ENCODE data around the gene SYNDIG1. TPM values are rescaled to one million over a fixed set of nuclear protein-coding genes. Genes with fewer than 3 reads are reported as not detected.

The SYNDIG1 gene
- total and polyA plus RNA-seq, 2 of the 4 experiments (the other 2 are of a cell fraction), result not detected

DNA sequence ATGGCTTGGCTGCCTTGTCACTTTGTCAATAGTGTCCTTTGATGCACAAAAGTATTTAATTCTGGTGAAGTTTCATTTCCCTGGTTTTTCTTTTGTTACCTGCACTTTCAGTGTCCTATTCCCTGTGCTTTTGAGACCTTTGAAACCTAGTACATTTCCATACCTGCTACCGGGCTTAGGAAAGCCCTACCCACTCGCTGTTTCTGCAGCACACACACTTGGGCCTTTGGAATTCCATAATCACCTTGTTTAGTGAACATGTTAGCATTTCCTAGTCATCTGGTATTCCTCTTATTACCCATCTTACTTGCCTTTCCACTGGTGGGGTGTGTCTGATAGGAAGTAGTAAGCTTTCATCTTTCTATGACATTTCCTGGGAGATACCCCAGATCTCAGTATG, 19.3 kb upstream of the SYNDIG1 start:
- H3K56ac ChIP-seq (ENCODE audit: extremely low read depth, insufficient read depth, low read length), result no peak overlapping the region
- dilution Hi-C loops (cut with HindIII; ENCODE audit: low sequenced_read_pairs, unreplicated experiment) (no loop called here), intact Hi-C loops (cut with micrococcal nuclease) (no loop called here), in situ Hi-C loops (cut with MboI; ENCODE audit: low sequenced_read_pairs) (no loop called here)
- H3K14ac ChIP-seq (replicated peaks; ENCODE audit: low read depth, low read length), result no peak overlapping the region
- no peak overlapping the region for H2AK9ac ChIP-seq (replicated peaks; ENCODE audit: low read depth, low read length, poor library complexity)
- H2BK15ac ChIP-seq (ENCODE audit: low read depth, low read length), result no peak overlapping the region
- no peak overlapping the region for H2BK120ac ChIP-seq (ENCODE audit: low read depth, low read length)
- ATAC-seq (ENCODE audit: low read depth) (no peak), DNase-seq (no peak)
- no peak overlapping the region for H2AK5ac ChIP-seq (ENCODE audit: low read depth, low read length)
- no CpG with 5 or more reads among the region's 2 CpGs for WGBS, 2 experiments (ENCODE audit: extremely low coverage in 2 of 2, insufficient read length in 1 of 2)
- H3K4me2 ChIP-seq (ENCODE audit: low read depth, low read length), result no peak overlapping the region
- CTCF ChIA-PET, result no interaction called here
- POLR2A ChIA-PET (ENCODE audit: unreplicated experiment), result no interaction called here
- no peaks in the 10 kb centered on the region for H3K9me3 ChIP-seq (ENCODE audit: control insufficient read depth, insufficient read depth, low read length)
- H3K27ac ChIP-seq (ENCODE audit: insufficient read depth, low read length), result no peak overlapping the region
- no peaks in the 10 kb centered on the region for H3K79me1 ChIP-seq (ENCODE audit: low read depth in 1 of 2, low read length in 2 of 2)
- no TSS peak for BruUV-seq (replicated peaks)
- H3K4me1 ChIP-seq (ENCODE audit: control insufficient read depth, insufficient read depth, low read length), result no peaks in the 10 kb centered on the region
- H3K27me3 ChIP-seq (ENCODE audit: control insufficient read depth, insufficient read depth, low read length), result peaks cover 2% of the 10 kb centered on the region; the same call in 1 of the 2 replicates
- no peak overlapping the region for H4K5ac ChIP-seq (ENCODE audit: low read depth, low read length)
- H3K9me1 ChIP-seq (ENCODE audit: insufficient read depth, low read length), result no peaks in the 10 kb centered on the region
- no peaks in the 10 kb centered on the region for H3K36me3 ChIP-seq (ENCODE audit: control insufficient read depth, insufficient read depth, low read length)
- no peak overlapping the region for H4K91ac ChIP-seq (ENCODE audit: insufficient read depth, low read depth, low read length)
- H3K18ac ChIP-seq (ENCODE audit: low read depth, low read length), result no peak overlapping the region
- H3K4me3 ChIP-seq (ENCODE audit: insufficient read depth, low read depth, low read length), result no peak overlapping the region
- no peak overlapping the region for H2AFZ ChIP-seq (replicated peaks; ENCODE audit: low read length, poor library complexity)
- no peak overlapping the region for H3K9ac ChIP-seq (ENCODE audit: low read depth, low read length)
- H4K20me1 ChIP-seq (ENCODE audit: insufficient read depth, low read length), result no peaks in the 10 kb centered on the region
- TF ChIP-seq MAFK (IDR thresholded peaks at IDR 0.05; ENCODE audit: low read depth, low read length), result no peak
- TF ChIP-seq, protein P1, sequence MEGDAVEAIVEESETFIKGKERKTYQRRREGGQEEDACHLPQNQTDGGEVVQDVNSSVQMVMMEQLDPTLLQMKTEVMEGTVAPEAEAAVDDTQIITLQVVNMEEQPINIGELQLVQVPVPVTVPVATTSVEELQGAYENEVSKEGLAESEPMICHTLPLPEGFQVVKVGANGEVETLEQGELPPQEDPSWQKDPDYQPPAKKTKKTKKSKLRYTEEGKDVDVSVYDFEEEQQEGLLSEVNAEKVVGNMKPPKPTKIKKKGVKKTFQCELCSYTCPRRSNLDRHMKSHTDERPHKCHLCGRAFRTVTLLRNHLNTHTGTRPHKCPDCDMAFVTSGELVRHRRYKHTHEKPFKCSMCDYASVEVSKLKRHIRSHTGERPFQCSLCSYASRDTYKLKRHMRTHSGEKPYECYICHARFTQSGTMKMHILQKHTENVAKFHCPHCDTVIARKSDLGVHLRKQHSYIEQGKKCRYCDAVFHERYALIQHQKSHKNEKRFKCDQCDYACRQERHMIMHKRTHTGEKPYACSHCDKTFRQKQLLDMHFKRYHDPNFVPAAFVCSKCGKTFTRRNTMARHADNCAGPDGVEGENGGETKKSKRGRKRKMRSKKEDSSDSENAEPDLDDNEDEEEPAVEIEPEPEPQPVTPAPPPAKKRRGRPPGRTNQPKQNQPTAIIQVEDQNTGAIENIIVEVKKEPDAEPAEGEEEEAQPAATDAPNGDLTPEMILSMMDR (conservative IDR thresholded peaks at IDR 0.05; ENCODE audit: low read depth, low read length), result no peak
- TF ChIP-seq CEBPB (IDR thresholded peaks at IDR 0.05; ENCODE audit: low read depth, low read length), result no peak
- TF ChIP-seq RFX5 (IDR thresholded peaks at IDR 0.05; ENCODE audit: low read depth, low read length), result no peak
- TF ChIP-seq MAZ (IDR thresholded peaks at IDR 0.05; ENCODE audit: borderline replicate concordance, low read depth, low read length), result no peak
- TF ChIP-seq, protein P2, sequence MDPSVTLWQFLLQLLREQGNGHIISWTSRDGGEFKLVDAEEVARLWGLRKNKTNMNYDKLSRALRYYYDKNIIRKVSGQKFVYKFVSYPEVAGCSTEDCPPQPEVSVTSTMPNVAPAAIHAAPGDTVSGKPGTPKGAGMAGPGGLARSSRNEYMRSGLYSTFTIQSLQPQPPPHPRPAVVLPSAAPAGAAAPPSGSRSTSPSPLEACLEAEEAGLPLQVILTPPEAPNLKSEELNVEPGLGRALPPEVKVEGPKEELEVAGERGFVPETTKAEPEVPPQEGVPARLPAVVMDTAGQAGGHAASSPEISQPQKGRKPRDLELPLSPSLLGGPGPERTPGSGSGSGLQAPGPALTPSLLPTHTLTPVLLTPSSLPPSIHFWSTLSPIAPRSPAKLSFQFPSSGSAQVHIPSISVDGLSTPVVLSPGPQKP (IDR thresholded peaks at IDR 0.05; ENCODE audit: borderline replicate concordance, low read depth, low read length), result no peak
- no peak for TF ChIP-seq POLR2A (IDR thresholded peaks at IDR 0.05; ENCODE audit: low read depth, low read length)
- TF ChIP-seq, protein P3, sequence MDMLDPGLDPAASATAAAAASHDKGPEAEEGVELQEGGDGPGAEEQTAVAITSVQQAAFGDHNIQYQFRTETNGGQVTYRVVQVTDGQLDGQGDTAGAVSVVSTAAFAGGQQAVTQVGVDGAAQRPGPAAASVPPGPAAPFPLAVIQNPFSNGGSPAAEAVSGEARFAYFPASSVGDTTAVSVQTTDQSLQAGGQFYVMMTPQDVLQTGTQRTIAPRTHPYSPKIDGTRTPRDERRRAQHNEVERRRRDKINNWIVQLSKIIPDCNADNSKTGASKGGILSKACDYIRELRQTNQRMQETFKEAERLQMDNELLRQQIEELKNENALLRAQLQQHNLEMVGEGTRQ (IDR thresholded peaks at IDR 0.05; ENCODE audit: low read depth, low read length), result no peak
- TF ChIP-seq FOS (IDR thresholded peaks at IDR 0.05; ENCODE audit: low read depth, low read length), result no peak
- TF ChIP-seq MXI1 (IDR thresholded peaks at IDR 0.05; ENCODE audit: borderline replicate concordance, low read depth, low read length), result no peak
- TF ChIP-seq CHD1 (IDR thresholded peaks at IDR 0.05; ENCODE audit: low read depth, low read length), result no peak
- no peak for TF ChIP-seq SMC3 (IDR thresholded peaks at IDR 0.05; ENCODE audit: low read depth, low read length)
- no peak overlapping the region for H3K4ac ChIP-seq (ENCODE audit: low read depth, low read length)
- H2BK5ac ChIP-seq (ENCODE audit: low read depth, low read length, poor library complexity, severe bottlenecking), result no peak overlapping the region
- H4K8ac ChIP-seq (ENCODE audit: low read depth in 2 of 2, low read length in 2 of 2), result no peak overlapping the region
- no peak overlapping the region for H2BK20ac ChIP-seq (ENCODE audit: low read depth, low read length)
- H3K23ac ChIP-seq (ENCODE audit: low read depth, low read length), result no peak overlapping the region

Data from IMR-90 (cell line).